ENCODE measurements around the gene RBM41. TPM values are rescaled to one million over a fixed set of nuclear protein-coding genes. Genes with fewer than 3 reads are reported as not detected.
"Not testable (repeated sequence)": the region's sequence is repeated elsewhere in the genome, so short reads cannot be mapped to it uniquely, and the experiment has no call there.

The RBM41 gene
- 16.9 TPM for total RNA-seq
- long read RNA-seq, partial matches to known transcripts = 1 of 8 reads
- long read RNA-seq, other reads (novel, unspliced or antisense) = 6 of 8 reads

GRCh38 chrX:107118322-107119147 is at the start of gene RBM41:
Gene RBM41, minus strand, starts transcription at chrX:107118822. Its CDS starts 49 bp downstream, at chrX:107118773.
- ATAC-seq (ENCODE audit: poor library complexity) = peak; percentile 100
- DNase-seq = peak; percentile 85
- intact Hi-C loops (cut with DNase I) = no loop called here

GRCh38 chrX:107168257-107168656 is 49.6 kb upstream of the RBM41 start:
- DNase-seq (no peak), ATAC-seq (ENCODE audit: poor library complexity) (no peak)
- intact Hi-C loops (cut with DNase I) = no loop called here

GRCh38 chrX:107167163-107167921 is 48.7 kb upstream of the RBM41 start:
- DNase-seq (no peak), ATAC-seq (ENCODE audit: poor library complexity) (no peak)
- intact Hi-C loops (cut with DNase I) = no loop called here

- DNase-seq; ATAC-seq (ENCODE audit: poor library complexity); intact Hi-C loops (cut with DNase I): not testable (repeated sequence)
These were observed 39.0 kb upstream of the RBM41 start for GRCh38 chrX:107157618-107158017.

- DNase-seq; ATAC-seq (ENCODE audit: poor library complexity); intact Hi-C loops (cut with DNase I): not testable (repeated sequence)
These were observed 37.2 kb upstream of the RBM41 start for GRCh38 chrX:107155621-107156430.

GRCh38 chrX:107154787-107155620 is 36.4 kb upstream of the RBM41 start:
- intact Hi-C loops (cut with DNase I) = no loop called here
- ATAC-seq (ENCODE audit: poor library complexity) = no peak
- DNase-seq = no peak

GRCh38 chrX:107153005-107153404 is 34.4 kb upstream of the RBM41 start:
- ATAC-seq (ENCODE audit: poor library complexity) (no peak), DNase-seq (no peak)
- intact Hi-C loops (cut with DNase I) = no loop called here

- DNase-seq (no peak), ATAC-seq (ENCODE audit: poor library complexity) (no peak)
- intact Hi-C loops (cut with DNase I) = no loop called here
These were observed 28.0 kb upstream of the RBM41 start for GRCh38 chrX:107146670-107147069.

- ATAC-seq (ENCODE audit: poor library complexity) (no peak), DNase-seq (no peak)
- intact Hi-C loops (cut with DNase I) = no loop called here
These were observed 17.3 kb upstream of the RBM41 start for GRCh38 chrX:107135965-107136307.

- DNase-seq (no peak), ATAC-seq (ENCODE audit: poor library complexity) (no peak)
- intact Hi-C loops (cut with DNase I) = no loop called here
These were observed 16.7 kb upstream of the RBM41 start for GRCh38 chrX:107135049-107135964.

- ATAC-seq (ENCODE audit: poor library complexity) (no peak), DNase-seq (no peak)
- intact Hi-C loops (cut with DNase I) = no loop called here
These were observed 5.1 kb upstream of the RBM41 start for GRCh38 chrX:107123750-107124149.

GRCh38 chrX:107119283-107119682 is 661 bp upstream of the RBM41 start:
- intact Hi-C loops (cut with DNase I) = no loop called here
- DNase-seq (no peak), ATAC-seq (ENCODE audit: poor library complexity) (no peak)

GRCh38 chrX:107117993-107118321 is 665 bp downstream of the RBM41 start:
- ATAC-seq (ENCODE audit: poor library complexity) = peak; percentile 42
- intact Hi-C loops (cut with DNase I) = no loop called here
- no peak for DNase-seq

- intact Hi-C loops (cut with DNase I) = no loop called here
- no peak for ATAC-seq (ENCODE audit: poor library complexity)
- DNase-seq = no peak
These were observed 11.2 kb downstream of the RBM41 start for GRCh38 chrX:107107459-107107858.

- intact Hi-C loops (cut with DNase I) = no loop called here
- no peak for DNase-seq
These were observed 15.6 kb downstream of the RBM41 start for GRCh38 chrX:107102980-107103379.

GRCh38 chrX:107076158-107076557 is 42.5 kb downstream of the RBM41 start:
- intact Hi-C loops (cut with DNase I) = no loop called here
- ATAC-seq (ENCODE audit: poor library complexity) (no peak), DNase-seq (no peak)

More at GRCh38 chrX:107102980-107103379, 15.6 kb downstream of the RBM41 start:
- ATAC-seq (ENCODE audit: poor library complexity) = no peak

GRCh38 chrX:107057731-107058130 is 60.9 kb downstream of the RBM41 start:
- intact Hi-C loops (cut with DNase I); DNase-seq; ATAC-seq (ENCODE audit: poor library complexity): not testable (repeated sequence)

Measured in Right ventricle myocardium superior (tissue), 1 donor.